H1 (cell line): ENCODE data around the gene TLR10. TPM values are rescaled to one million over a fixed set of nuclear protein-coding genes. Genes with fewer than 3 reads are reported as not detected.

Experiments used
- ASH2L ChIP-seq: fragments of 200-600, 300-600 bp; sonication (generic); IDR thresholded peaks from one replicate; pipeline ENCODE4 v1.7.1; 2017; ENCODE audit warnings: low read length
- GABPA ChIP-seq: IDR thresholded peaks from 2 replicates; pipeline ENCODE4 v1.6.1; 2011; ENCODE audit warnings: mild to moderate bottlenecking, low read length, moderate library complexity, borderline replicate concordance; ENCODE audit not compliant: insufficient read depth
- KDM1A ChIP-seq: fragments of 200-600, 300-600 bp; sonication (generic); IDR thresholded peaks from 2 replicates; pipeline ENCODE4 v1.7.1; 2016; ENCODE audit warnings: mild to moderate bottlenecking, low read length, borderline replicate concordance
- NANOG ChIP-seq: IDR thresholded peaks from 2 replicates; pipeline ENCODE4 v1.6.1; 2011; ENCODE audit warnings: low read length, low read depth, mild to moderate bottlenecking, inconsistent platforms; ENCODE audit not compliant: insufficient read depth, poor library complexity, severe bottlenecking
- RAD21 ChIP-seq, 2 experiments: IDR thresholded peaks in 1 of 2; conservative IDR thresholded peaks in 1 of 2; 2 replicates each; pipeline ENCODE4 v1.6.1; 2011; ENCODE audit warnings: low read depth in 2 of 2, low read length in 2 of 2, improper control_type of control experiment in 1 of 2, inconsistent platforms in 1 of 2, mild to moderate bottlenecking in 1 of 2, moderate library complexity in 1 of 2
- SIX5 ChIP-seq: IDR thresholded peaks from 2 replicates; pipeline ENCODE4 v1.6.1; 2011; ENCODE audit warnings: mild to moderate bottlenecking, low read depth, low read length
- SP2 ChIP-seq: IDR thresholded peaks from 2 replicates; pipeline ENCODE4 v1.6.1; 2012; ENCODE audit warnings: mild to moderate bottlenecking, low read length, inconsistent platforms
- polyA plus RNA-seq, 7 experiments: library from polyadenylated mRNA; depleted of rRNA in 3 of 7; stranded (reverse) in 5 of 7; unstranded in 2 of 7; fragments of >200 nt in 5 of 7; fragments of 200-250 nt in 2 of 7; gene quantifications; 1 replicate in 5 of 7; 2 replicates in 1 of 7; 4 replicates in 1 of 7; pipeline versions ENCODE4 v1.2.1 to v1.2.3, GENCODE V29; 2011 to 2013; ENCODE audit warnings: missing spikeins in 2 of 7, mixed read lengths in 2 of 7
- total RNA-seq: library from RNA; stranded (reverse); fragmentation: NEBNext Ultra II Directional; extraction: Animal tissue kit (Norgen Biotek cat#: 25700); gene quantifications from 2 replicates; pipeline ENCODE4 v1.2.1, GENCODE V29; 2021
- TF ChIP-seq, protein P1 (sequence below): IDR thresholded peaks from 2 replicates; pipeline ENCODE4 v1.6.1; 2012; ENCODE audit warnings: inconsistent platforms

Gene TLR10
- total and polyA plus RNA-seq, 2 of the 8 experiments (the other 6 are each of a cell fraction or from before 2014, with no cell fraction given), result not detected

DNA sequence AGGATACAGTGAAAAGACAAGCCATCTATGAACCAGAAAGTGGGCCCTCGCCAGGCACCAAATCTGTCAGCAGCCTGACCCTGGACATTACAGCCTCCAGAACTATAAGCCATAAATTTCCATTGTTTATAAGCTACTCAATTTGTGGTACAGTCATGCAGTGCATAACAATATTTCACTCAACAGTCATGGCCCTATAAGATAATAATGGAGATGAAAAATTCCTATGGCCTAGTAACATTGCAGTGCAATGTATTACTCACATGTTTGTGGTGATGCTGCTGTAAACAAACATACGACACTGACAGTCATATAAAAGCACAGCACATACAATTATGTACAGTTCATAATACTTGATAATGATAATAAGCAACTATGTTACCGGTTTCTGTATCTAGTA is 38.9 kb upstream of the TLR10 start (continued):
- TF ChIP-seq ASH2L, result no peak
- no peak for TF ChIP-seq NANOG
- TF ChIP-seq SIX5, result no peak
- TF ChIP-seq KDM1A, result no peak
- no peak for TF ChIP-seq SP2
- TF ChIP-seq RAD21 (IDR thresholded peaks at IDR 0.05 in 1 of 2, conservative IDR thresholded peaks at IDR 0.05 in 1 of 2; ENCODE audit: low read depth in 2 of 2, low read length in 2 of 2), result no peak
- TF ChIP-seq GABPA, result no peak
- TF ChIP-seq, protein P1, sequence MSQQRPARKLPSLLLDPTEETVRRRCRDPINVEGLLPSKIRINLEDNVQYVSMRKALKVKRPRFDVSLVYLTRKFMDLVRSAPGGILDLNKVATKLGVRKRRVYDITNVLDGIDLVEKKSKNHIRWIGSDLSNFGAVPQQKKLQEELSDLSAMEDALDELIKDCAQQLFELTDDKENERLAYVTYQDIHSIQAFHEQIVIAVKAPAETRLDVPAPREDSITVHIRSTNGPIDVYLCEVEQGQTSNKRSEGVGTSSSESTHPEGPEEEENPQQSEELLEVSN, result no peak
- TF ChIP-seq, all 59 proteins: peak for 0
